Endothelial cell of umbilical vein (primary cell): ENCODE data around the gene SLC28A1. TPM values are rescaled to one million over a fixed set of nuclear protein-coding genes. Genes with fewer than 3 reads are reported as not detected.

Source experiments
- BruUV-seq: library from RNA; stranded (reverse); fragments of 400-500 nt; replicated peaks from 2 replicates; lab custom pipeline; 2021; lab: Mats Ljungman, UMichigan
- CTCF ChIA-PET: fragments of 300-600, 350-600 bp; sonication (Branson Sonifier 250); formaldehyde crosslinking; loops from one replicate; lab custom pipeline; 2021; ENCODE audit warnings: antibody characterized with exemption, inconsistent platforms; lab: Charles Lee
- POLR2A ChIA-PET: fragments of 300-600, 350-600 bp; sonication (Branson Sonifier 250); formaldehyde crosslinking; loops from one replicate; lab custom pipeline; 2021; ENCODE audit warnings: antibody characterized with exemption, inconsistent platforms; lab: Charles Lee
- DNase-seq: peaks from one replicate; pipeline ENCODE4 v3.0.0-alpha.2; 2011; ENCODE audit warnings: low read depth, low spot score
- FAIRE-seq: peaks from 2 replicates; lab custom pipeline; 2011; peaks lifted over from hg19 to GRCh38; lab: Jason Lieb, UNC
- H2AFZ ChIP-seq: 2 replicates; pipeline ENCODE4 v1.6.0; 2012; ENCODE audit warnings: low read depth, low read length, control low read depth, inconsistent platforms
- H3K27ac ChIP-seq: 2 replicates; pipeline ENCODE4 v1.5.1; 2011; ENCODE audit warnings: low read depth, mild to moderate bottlenecking, control low read depth, low read length, moderate library complexity; ENCODE audit not compliant: insufficient read depth
- H3K27me3 ChIP-seq, 2 experiments: 2 replicates each; pipeline versions ENCODE4 v1.6.0 to v1.6.1; 2011; ENCODE audit warnings: low read length in 2 of 2, mixed read lengths in 1 of 2; ENCODE audit not compliant: control insufficient read depth in 2 of 2, insufficient read depth in 2 of 2
- H3K36me3 ChIP-seq, 2 experiments: 2 replicates in 1 of 2; 3 replicates in 1 of 2; pipeline ENCODE4 v1.5.1; 2011; ENCODE audit warnings: low read length in 2 of 2, mild to moderate bottlenecking in 1 of 2, moderate library complexity in 1 of 2; ENCODE audit not compliant: control insufficient read depth in 2 of 2, insufficient read depth in 2 of 2; ENCODE audit errors: extremely low read depth in 1 of 2
- H3K4me1 ChIP-seq: 3 replicates; pipeline ENCODE4 v1.5.1; 2011; ENCODE audit warnings: mild to moderate bottlenecking, low read length; ENCODE audit not compliant: control insufficient read depth, insufficient read depth; ENCODE audit errors: extremely low read depth
- H3K4me2 ChIP-seq: 2 replicates; pipeline ENCODE4 v1.6.1; 2011; ENCODE audit warnings: low read length, control low read depth, mixed read lengths; ENCODE audit not compliant: insufficient read depth
- H3K4me3 ChIP-seq, 3 experiments: fragments of 200-600 bp in 1 of 3; sonication (generic), shearing (Covaris generic) in 1 of 3; replicated peaks in 1 of 3; 2 replicates each; pipeline ENCODE4 v1.5.1; 2011 to 2016; ENCODE audit warnings: control low read depth in 3 of 3, low read length in 3 of 3, mild to moderate bottlenecking in 2 of 3, inconsistent platforms in 1 of 3, low read depth in 1 of 3, moderate library complexity in 1 of 3; ENCODE audit not compliant: insufficient read depth in 1 of 3
- H3K79me2 ChIP-seq: 2 replicates; pipeline ENCODE4 v1.6.0; 2012; ENCODE audit warnings: low read length, inconsistent platforms; ENCODE audit not compliant: control insufficient read depth, insufficient read depth
- H3K9ac ChIP-seq: replicated peaks from 2 replicates; pipeline ENCODE3; 2011; ENCODE audit warnings: low read length, control low read depth; ENCODE audit not compliant: insufficient read depth; ENCODE audit errors: extremely low read depth
- H3K9me1 ChIP-seq: replicated peaks from 3 replicates; pipeline ENCODE4 v1.6.0; 2011; ENCODE audit warnings: mild to moderate bottlenecking, low read length; ENCODE audit not compliant: control insufficient read depth, insufficient read depth; ENCODE audit errors: extremely low read depth
- H3K9me3 ChIP-seq: replicated peaks from 2 replicates; pipeline ENCODE4 v1.5.1; 2012; ENCODE audit warnings: low read length, inconsistent platforms; ENCODE audit not compliant: control insufficient read depth, insufficient read depth
- H4K20me1 ChIP-seq: replicated peaks from 2 replicates; pipeline ENCODE3; 2011; ENCODE audit warnings: mild to moderate bottlenecking, low read length; ENCODE audit not compliant: control insufficient read depth, insufficient read depth; ENCODE audit errors: extremely low read depth
- CTCF ChIP-seq, 2 donors: IDR thresholded peaks; 1 replicate in 1 of 2; 2 replicates in 1 of 2; pipeline ENCODE4 v1.5.1; 2011; ENCODE audit warnings: low read length in 2 of 2, mild to moderate bottlenecking in 2 of 2, moderate library complexity in 2 of 2, control low read depth in 1 of 2, inconsistent platforms in 1 of 2, low read depth in 1 of 2; ENCODE audit not compliant: insufficient read depth in 1 of 2; ENCODE audit errors: extremely low read depth in 1 of 2
- EZH2 ChIP-seq: IDR thresholded peaks from 2 replicates; pipeline ENCODE4 v1.6.1; 2012; ENCODE audit warnings: borderline replicate concordance, low read depth, mild to moderate bottlenecking, moderate library complexity, low read length, inconsistent platforms; ENCODE audit not compliant: severe bottlenecking
- GATA2 ChIP-seq: IDR thresholded peaks from 2 replicates; pipeline ENCODE4 v1.7.0; 2011; ENCODE audit warnings: low read depth, mild to moderate bottlenecking, moderate library complexity, mixed read lengths, low read length; ENCODE audit not compliant: insufficient read length, insufficient read depth
- JUN ChIP-seq: IDR thresholded peaks from 2 replicates; pipeline ENCODE4 v1.6.1; 2011; ENCODE audit warnings: borderline replicate concordance, low read depth; ENCODE audit not compliant: insufficient read length, insufficient read depth
- MAX ChIP-seq: IDR thresholded peaks from 2 replicates; pipeline ENCODE4 v1.6.1; 2011; ENCODE audit not compliant: insufficient read depth, insufficient read length
- MYC ChIP-seq: IDR thresholded peaks from one replicate; pipeline ENCODE4 v1.6.1; 2011; ENCODE audit warnings: mild to moderate bottlenecking, low read depth, low read length
- POLR2A ChIP-seq: IDR thresholded peaks from 2 replicates; pipeline ENCODE4 v1.6.1; 2012; ENCODE audit warnings: low read depth, mild to moderate bottlenecking, control low read depth, low read length
- dilution Hi-C: fragments of 300-500 bp; cut with MboI; formaldehyde crosslinking; loops from one replicate; pipeline ENCODE4 v1.15.0; 2019; ENCODE audit warnings: low sequenced_read_pairs; ENCODE audit not compliant: extremely low pct_ligation_motif_present
- intact Hi-C: fragments of 100-400 bp; cut with micrococcal nuclease; formaldehyde crosslinking; loops from one replicate; pipeline ENCODE4 v1.10.0; 2022
- polyA plus RNA-seq, 4 experiments: library from polyadenylated mRNA; depleted of rRNA in 3 of 4; stranded (reverse) in 3 of 4; unstranded in 1 of 4; fragments of >200 nt; gene quantifications; 2 replicates each; pipeline versions ENCODE4 v1.2.1 to v1.2.3, GENCODE V29; 2011 to 2012; ENCODE audit warnings: missing spikeins in 1 of 4
- total RNA-seq: library from RNA; stranded (reverse); gene quantifications from 2 replicates; pipeline ENCODE4 v1.2.3, GENCODE V29; 2021

Gene SLC28A1
- total and polyA plus RNA-seq, 2 donors (not counting 3 experiments of a cell fraction or from before 2014, with no cell fraction given), result not detected

GRCh38 chr15:84886984-84887299 lies 2.5 kb downstream of the SLC28A1 start:
- BruUV-seq, result no TSS peak
- CTCF ChIA-PET, result interaction anchor here (0.8 kb wide), 1 partner anchor 42 kb away, joined by 3 read pairs; no protein-coding TSS in a partner anchor
- DNase-seq, result no peak
- no peaks in the 10 kb centered on the region for H3K36me3 ChIP-seq
- H3K27me3 ChIP-seq, result peaks cover 2% of the 10 kb centered on the region in 2 experiments
- H4K20me1 ChIP-seq, result no peaks in the 10 kb centered on the region
- H3K27ac ChIP-seq, result no peak overlapping the region
- H3K4me2 ChIP-seq, result no peak overlapping the region
- H3K79me2 ChIP-seq, result no peaks in the 10 kb centered on the region
- no peaks in the 10 kb centered on the region for H3K9me3 ChIP-seq
- no peak overlapping the region for H3K4me3 ChIP-seq
- no peak overlapping the region for H3K9ac ChIP-seq
- no peak overlapping the region for H2AFZ ChIP-seq
- no peaks in the 10 kb centered on the region for H3K9me1 ChIP-seq
- intact Hi-C loops, result no loop called here
- no peak for FAIRE-seq
- H3K4me1 ChIP-seq, result no peaks in the 10 kb centered on the region
- dilution Hi-C loops, result no loop called here
- POLR2A ChIA-PET, result no interaction called here
- TF ChIP-seq POLR2A (no peak), CTCF (IDR thresholded peaks at IDR 0.05; ENCODE audit: extremely low read depth in 1 of 2, insufficient read depth in 1 of 2, low read depth in 1 of 2, low read length in 2 of 2) (no peak), MYC (no peak), MAX (no peak)

- Histone ChIP-seq H3K4me3 (no peak overlapping the region), H3K9me1 (no peaks in the 10 kb centered on the region), H3K9ac (no peak overlapping the region), H3K27me3 (peaks cover 0 to 2% of the 10 kb centered on the region in 2 experiments), H3K27ac (no peak overlapping the region), H2AFZ (no peak overlapping the region), H3K4me2 (no peak overlapping the region), H3K79me2 (no peaks in the 10 kb centered on the region), H3K9me3 (no peaks in the 10 kb centered on the region), H3K4me1 (no peaks in the 10 kb centered on the region), H4K20me1 (no peaks in the 10 kb centered on the region), H3K36me3 (no peaks in the 10 kb centered on the region)
- no TSS peak for BruUV-seq
- TF ChIP-seq EZH2, result no peak
- TF ChIP-seq CTCF (IDR thresholded peaks at IDR 0.05; ENCODE audit: extremely low read depth in 1 of 2, insufficient read depth in 1 of 2, low read depth in 1 of 2, low read length in 2 of 2), result no peak
- TF ChIP-seq MYC, result no peak
- TF ChIP-seq POLR2A, result no peak
- no peak for TF ChIP-seq GATA2
- no peak for TF ChIP-seq JUN
- no peak for TF ChIP-seq MAX
- CTCF ChIA-PET, result interaction anchor here (1.0 to 1.2 kb wide), 2 partner anchors 9 to 40 kb away, joined by 3 to 5 read pairs; no protein-coding TSS in a partner anchor
- dilution Hi-C loops (no loop called here), intact Hi-C loops (no loop called here)
- POLR2A ChIA-PET, result no interaction called here
- DNase-seq (no peak), FAIRE-seq (no peak)
These were observed 3.5 kb downstream of the SLC28A1 start for GRCh38 chr15:84887938-84888337.
